22Rv1 (cell line): ENCODE data around the gene CCDC38.

Experiments used
- CTCF ChIP-seq: fragments of 450-650 bp; IDR thresholded peaks from 2 replicates; pipeline ENCODE4 v1.5.1; 2017; ENCODE audit warnings: mild to moderate bottlenecking
- ZFX ChIP-seq: fragments of 450-650 bp; IDR thresholded peaks from 2 replicates; pipeline ENCODE4 v1.6.1; 2017; ENCODE audit warnings: antibody characterized with exemption, borderline replicate concordance

DNA sequence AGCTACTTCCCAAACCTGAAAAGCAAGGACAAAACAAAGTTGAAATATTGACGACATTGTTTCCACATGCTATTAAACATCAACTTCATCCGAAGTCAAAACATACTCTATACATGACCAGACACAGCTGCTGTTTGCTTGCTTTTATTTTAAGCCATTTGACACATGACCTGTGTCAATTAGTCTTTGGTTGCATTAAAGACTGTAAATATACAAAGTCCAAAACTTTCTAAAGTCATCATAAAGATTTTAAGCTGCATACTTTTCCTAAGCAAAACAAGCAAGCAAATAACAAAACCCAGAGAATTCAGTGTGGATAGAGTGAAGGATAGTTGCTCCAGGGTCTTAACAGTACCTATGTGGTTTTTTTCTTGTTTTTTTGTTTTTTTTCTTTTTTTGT, 31.9 kb upstream of the CCDC38 start:
- TF ChIP-seq CTCF (no peak), ZFX (no peak)
